PC-3 (cell line): Measurements from ENCODE around the gene MTPN.

Source experiments
- CTCF ChIP-seq: fragments of 300-600 bp; sonication (generic); conservative IDR thresholded peaks from 2 replicates; pipeline ENCODE4 v1.5.1; 2017; ENCODE audit warnings: antibody characterized with exemption, low read depth, mild to moderate bottlenecking, low read length
- EZH2 ChIP-seq: fragments of 300-600 bp; sonication (generic); IDR thresholded peaks from one replicate; pipeline ENCODE4 v1.6.1; 2017; ENCODE audit warnings: antibody characterized with exemption, mild to moderate bottlenecking, low read length; ENCODE audit not compliant: unreplicated experiment
- EZH2phosphoT487 ChIP-seq: fragments of 300-600 bp; sonication (generic); IDR thresholded peaks from 2 replicates; pipeline ENCODE4 v1.6.1; 2018; ENCODE audit warnings: mild to moderate bottlenecking, antibody characterized with exemption, low read length, borderline replicate concordance

GRCh38 chr7:135918134-135918533 is 59.0 kb downstream of the MTPN start:
- TF ChIP-seq CTCF (no peak), EZH2 (no peak), EZH2phosphoT487 (no peak)
